NB4 (cell line): ENCODE data around the gene CIDEC.
"Not testable (repeated sequence)": the region's sequence is repeated elsewhere in the genome, so short reads cannot be mapped to it uniquely, and the experiment has no call there.

ENCODE experiments used
- DNase-seq: peaks from one replicate; pipeline ENCODE4 v3.0.0; 2010; ENCODE audit warnings: low read depth
- H3K4me3 ChIP-seq: one replicate; pipeline ENCODE4 v1.5.1; 2011; ENCODE audit warnings: mild to moderate bottlenecking, low read depth, low read length, moderate library complexity
- CTCF ChIP-seq: IDR thresholded peaks from one replicate; pipeline ENCODE4 v1.5.1; 2012; ENCODE audit warnings: low read depth, low read length
- MAX ChIP-seq: IDR thresholded peaks from 2 replicates; pipeline ENCODE4 v1.6.1; 2011; ENCODE audit warnings: low read depth, low read length
- MYC ChIP-seq: IDR thresholded peaks from 2 replicates; pipeline ENCODE4 v1.6.1; 2011; ENCODE audit warnings: low read depth, low read length
- POLR2A ChIP-seq: IDR thresholded peaks from 2 replicates; pipeline ENCODE4 v1.6.1; 2011; ENCODE audit warnings: mild to moderate bottlenecking; ENCODE audit not compliant: insufficient read length; ENCODE audit errors: extremely low read depth

CIDEC gene

GRCh38 chr3:9863058-9863772 is 16.8 kb downstream of the CIDEC start:
- TF ChIP-seq POLR2A (no peak), MYC (no peak), MAX (no peak), CTCF (no peak)
- no peak overlapping the region for H3K4me3 ChIP-seq
- DNase-seq, result no peak

- no peak for TF ChIP-seq MAX
- peak; percentile 24 for TF ChIP-seq CTCF
- H3K4me3 ChIP-seq, result no peak overlapping the region
Observed at GRCh38 chr3:9862391-9863057, 17.5 kb downstream of the CIDEC start.

GRCh38 chr3:9861626-9862130 is 18.4 kb downstream of the CIDEC start:
- no peak for DNase-seq
- no peak for TF ChIP-seq MYC
- no peak for TF ChIP-seq POLR2A
- no peak overlapping the region for H3K4me3 ChIP-seq

More at GRCh38 chr3:9862391-9863057, 17.5 kb downstream of the CIDEC start:
- DNase-seq, result peak; percentile 58

GRCh38 chr3:9861201-9861600 is 18.9 kb downstream of the CIDEC start:
- H3K4me3 ChIP-seq, result no peak overlapping the region
- TF ChIP-seq MYC (no peak), CTCF (no peak), MAX (no peak), POLR2A (no peak)

GRCh38 chr3:9859530-9860025 is 20.5 kb downstream of the CIDEC start:
- no peak overlapping the region for H3K4me3 ChIP-seq
- TF ChIP-seq POLR2A (no peak), CTCF (no peak), MYC (no peak), MAX (no peak)
- no peak for DNase-seq

More at GRCh38 chr3:9861201-9861600, 18.9 kb downstream of the CIDEC start:
- DNase-seq, result no peak

GRCh38 chr3:9855594-9855993 is 24.5 kb downstream of the CIDEC start:
- no peak for TF ChIP-seq MYC
- TF ChIP-seq CTCF, result no peak
- no peak for TF ChIP-seq POLR2A
- TF ChIP-seq MAX, result no peak
- DNase-seq, result no peak
- no peak overlapping the region for H3K4me3 ChIP-seq

- H3K4me3 ChIP-seq, DNase-seq: not testable (repeated sequence)
Observed at GRCh38 chr3:9854291-9854940, 25.6 kb downstream of the CIDEC start.
